LHCN-M2 (cell line): ENCODE measurements around the gene USP9Y. TPM values are rescaled to one million over a fixed set of nuclear protein-coding genes. Genes with fewer than 3 reads are reported as not detected.

Source experiments
- DNase-seq: peaks from one replicate; pipeline ENCODE4 v3.0.0-alpha.2; 2012; ENCODE audit warnings: low read depth
- total RNA-seq: library from RNA; depleted of rRNA; stranded (reverse); fragments of >200 nt; gene quantifications from 2 replicates; pipeline ENCODE4 v1.2.3, GENCODE V29; 2014

Gene USP9Y
- total RNA-seq, 1 experiment from 2014 or later, result 14.9 TPM

DNA sequence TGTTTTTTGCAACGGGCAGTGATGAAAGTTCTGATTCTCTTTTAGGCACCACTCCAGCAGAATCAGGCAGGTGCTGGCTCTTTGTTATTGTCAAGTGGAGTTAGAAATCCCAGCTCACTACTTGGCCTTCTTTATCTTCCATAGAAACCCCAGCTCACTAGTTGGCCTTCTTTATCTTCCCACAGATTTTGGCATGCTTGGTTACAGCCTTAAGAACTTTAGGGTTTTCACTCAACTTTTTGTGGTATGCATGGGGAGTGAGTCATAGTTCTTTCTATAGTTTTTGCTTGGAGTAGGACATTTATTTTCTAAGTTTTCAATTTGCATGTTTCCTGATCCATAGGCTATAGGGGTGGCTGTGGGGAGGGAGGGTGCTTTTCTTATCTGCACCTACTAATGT is 55.0 kb downstream of the USP9Y start:
- peak; percentile 17 for DNase-seq

DNA sequence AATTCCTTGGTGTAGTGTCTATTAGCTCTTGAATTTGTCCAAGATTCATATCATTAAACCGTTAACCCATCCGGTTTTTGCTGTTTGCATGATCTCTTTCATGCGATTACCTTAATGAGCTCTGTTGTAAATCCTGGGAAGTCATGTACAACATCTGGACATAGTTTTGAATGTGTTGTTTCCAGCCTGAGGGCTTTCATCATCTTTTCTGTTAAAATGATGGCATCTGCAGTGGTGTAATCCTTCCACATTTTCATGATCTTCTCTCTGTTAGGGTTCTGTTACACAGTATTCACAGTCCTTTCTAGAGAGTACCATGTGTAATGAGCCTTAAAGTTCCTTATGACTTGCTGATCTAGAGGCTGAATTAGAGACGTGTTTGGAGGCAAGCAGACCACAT is 64.9 kb downstream of the USP9Y start:
- DNase-seq, result no peak

- DNase-seq, result no peak
These were observed 83.5 kb downstream of the USP9Y start for GRCh38 chrY:12784521-12784920.

- DNase-seq, result no peak
These were observed 93.0 kb downstream of the USP9Y start for GRCh38 chrY:12793999-12794398.

GRCh38 chrY:12808046-12808445 is 107.0 kb downstream of the USP9Y start:
- no peak for DNase-seq

DNA sequence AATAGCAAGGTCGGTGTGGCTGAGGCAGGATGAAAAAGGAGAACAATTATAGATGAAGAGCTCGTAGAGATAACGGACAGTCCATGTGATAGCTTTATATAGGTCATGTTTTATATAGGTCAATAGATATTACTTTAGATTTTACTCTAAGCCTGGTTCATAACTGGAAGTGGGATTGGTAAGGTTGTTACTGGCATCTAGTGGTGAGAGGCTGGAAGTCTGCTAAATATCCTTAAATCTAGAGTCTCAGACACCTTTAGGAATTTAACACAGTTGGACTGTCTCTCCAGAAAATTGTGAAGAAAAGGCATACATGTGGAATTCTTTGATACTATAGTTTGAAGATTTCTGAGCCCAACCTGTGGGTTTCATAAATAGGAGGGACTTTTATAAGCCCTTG is 108.0 kb downstream of the USP9Y start:
- peak; percentile 19 for DNase-seq

GRCh38 chrY:12823408-12823807 is 122.4 kb downstream of the USP9Y start:
- no peak for DNase-seq

- DNase-seq, result peak; percentile 49
These were observed 125.8 kb downstream of the USP9Y start for GRCh38 chrY:12826791-12827190.

GRCh38 chrY:12833284-12833683 is 132.3 kb downstream of the USP9Y start:
- DNase-seq, result no peak

GRCh38 chrY:12837550-12837949 is 136.5 kb downstream of the USP9Y start:
- DNase-seq, result no peak

GRCh38 chrY:12841368-12841767 is 140.3 kb downstream of the USP9Y start:
- DNase-seq, result no peak

GRCh38 chrY:12846793-12847192 is 145.8 kb downstream of the USP9Y start:
- DNase-seq, result no peak

DNA sequence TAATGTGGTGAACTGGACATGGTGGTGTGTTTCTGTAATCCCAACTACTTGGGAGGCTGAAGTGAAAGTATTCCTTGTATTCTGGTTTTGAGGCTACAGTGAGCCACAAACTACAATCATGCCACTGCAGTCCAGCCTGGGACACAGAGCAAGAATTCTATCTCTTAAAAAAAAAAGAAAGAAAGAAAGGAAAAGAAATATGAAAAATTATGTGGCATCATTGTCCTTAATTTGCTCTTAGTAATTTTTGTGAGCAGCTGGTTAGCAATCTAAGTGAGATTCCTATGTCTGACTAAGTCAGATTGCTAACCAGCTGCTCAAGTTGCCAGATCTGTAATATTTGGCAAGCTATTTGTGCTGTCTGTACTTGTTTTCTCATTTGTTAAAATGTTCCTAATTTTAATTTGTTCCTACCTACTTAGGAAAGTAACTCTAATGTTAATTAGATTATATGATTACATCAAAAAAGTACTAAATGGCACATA is 154.8 kb downstream of the USP9Y start:
- DNase-seq, result peak; percentile 47

GRCh38 chrY:12867960-12868359 is 166.9 kb downstream of the USP9Y start:
- no peak for DNase-seq

DNA sequence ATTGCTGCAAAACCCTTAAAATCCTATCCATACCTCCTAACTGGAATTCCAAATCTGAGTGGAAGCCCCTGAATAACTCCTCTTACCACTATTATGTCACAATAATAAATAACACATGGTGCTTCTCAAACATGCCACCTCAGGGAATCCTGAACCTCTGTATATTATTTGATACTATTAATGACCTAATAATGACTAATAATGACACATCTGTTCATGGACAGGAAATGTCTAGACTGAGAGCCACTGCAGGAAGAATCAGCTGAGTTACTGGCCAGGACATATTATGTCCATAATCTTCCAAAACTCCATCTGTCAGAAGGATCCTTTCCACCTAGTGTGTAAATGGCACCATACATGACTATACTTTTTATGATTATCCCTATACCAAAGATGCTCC is 195.9 kb downstream of the USP9Y start:
- DNase-seq, result no peak

GRCh38 chrY:12898604-12899003 is 197.6 kb downstream of the USP9Y start:
- no peak for DNase-seq

GRCh38 chrY:12904618-12905516 is 203.8 kb downstream of the USP9Y start, which contains the start of gene DDX3Y:
Gene DDX3Y, plus strand, starts transcription at chrY:12904868. Its CDS starts 69 bp downstream, at chrY:12904937.
- peak; percentile 91 for DNase-seq

DNA sequence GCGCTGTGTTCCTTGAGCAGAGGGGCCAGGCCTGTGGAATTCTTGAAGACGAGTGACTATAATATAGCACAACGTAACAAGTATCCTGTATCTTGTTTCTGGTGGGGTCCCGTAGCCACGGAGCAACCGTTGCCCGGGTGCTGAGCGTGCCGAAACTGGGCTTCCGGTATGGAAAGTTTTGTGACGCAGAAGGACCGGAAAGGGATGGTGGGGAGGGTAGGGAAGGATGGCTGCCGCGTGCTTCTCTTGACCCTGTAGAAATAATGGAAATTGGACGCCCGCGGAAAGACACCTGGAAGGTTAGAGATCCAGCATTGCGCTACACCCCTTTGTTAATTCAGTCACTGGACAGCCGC is 204.5 kb downstream of the USP9Y start:
- DNase-seq, result peak; percentile 63

DNA sequence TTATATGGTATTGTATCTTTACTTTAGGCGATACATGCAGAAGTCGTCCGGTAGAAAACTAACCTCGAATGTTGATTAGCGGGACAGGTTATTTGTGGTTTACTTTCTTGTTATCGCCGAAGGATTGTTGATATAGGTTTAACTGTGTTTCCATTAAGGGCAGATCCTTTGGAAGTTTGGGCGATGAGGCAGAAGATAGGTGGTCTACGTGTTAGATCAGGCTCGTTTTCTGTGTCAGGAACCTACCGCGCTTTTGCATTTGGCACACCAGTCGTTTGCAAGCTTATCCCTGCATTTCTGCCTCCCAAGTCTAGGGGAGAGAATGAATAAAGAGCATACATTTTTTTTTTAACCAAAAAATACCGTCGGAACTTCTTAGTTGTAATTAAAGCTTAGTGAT is 204.9 kb downstream of the USP9Y start:
- peak; percentile 5 for DNase-seq
